UCSD-AML1 (cell line): ENCODE results near the gene KEAP1.

Source experiments
- DNase-seq: peaks from one replicate; lab custom pipeline; 2025; ENCODE audit not compliant: unreplicated experiment; lab: John Stamatoyannopoulos, UW

KEAP1 gene

DNA sequence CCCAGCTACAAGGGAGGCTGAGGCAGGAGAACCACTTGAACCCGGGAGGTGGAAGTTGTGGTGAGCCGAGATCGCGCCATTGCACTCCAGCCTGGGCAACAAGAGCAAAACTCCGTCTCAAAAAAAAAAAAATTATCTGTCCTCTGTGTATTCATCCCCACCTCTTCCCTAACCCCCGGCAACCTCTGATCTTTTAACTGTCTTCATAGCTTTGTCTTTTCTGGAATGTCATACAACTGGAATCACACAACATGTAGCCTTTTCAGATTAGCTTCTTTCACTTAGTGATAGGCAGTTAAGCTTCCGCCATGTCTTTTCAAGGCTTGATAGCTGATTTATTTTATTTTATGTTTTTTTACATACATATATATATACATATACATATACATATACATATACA is 22.5 kb upstream of the KEAP1 start:
- DNase-seq, result no peak

DNA sequence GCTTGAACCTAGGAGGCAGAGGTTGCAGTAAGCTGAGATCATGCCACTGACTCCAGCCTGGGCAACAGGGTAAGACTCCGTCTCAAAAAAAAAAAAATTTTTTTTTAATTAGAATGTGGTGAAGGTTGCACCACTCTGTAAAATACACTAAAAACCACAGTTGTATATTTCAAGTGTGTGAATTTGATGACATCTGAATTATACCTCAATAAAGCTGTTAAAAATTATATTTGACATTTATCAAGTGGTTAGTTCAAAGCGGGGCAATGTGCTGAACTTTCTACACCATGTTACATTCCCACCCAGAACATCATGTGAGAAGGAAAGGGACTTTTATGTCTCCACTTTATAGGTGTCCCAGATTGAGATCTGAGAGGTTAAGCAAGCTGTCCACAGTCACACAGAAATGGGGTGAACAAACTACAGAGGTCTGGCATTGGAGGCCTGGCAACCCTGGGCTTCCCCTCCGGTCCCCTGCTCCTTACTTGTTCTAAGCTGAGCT is 20.0 kb upstream of the KEAP1 start:
- no peak for DNase-seq

DNA sequence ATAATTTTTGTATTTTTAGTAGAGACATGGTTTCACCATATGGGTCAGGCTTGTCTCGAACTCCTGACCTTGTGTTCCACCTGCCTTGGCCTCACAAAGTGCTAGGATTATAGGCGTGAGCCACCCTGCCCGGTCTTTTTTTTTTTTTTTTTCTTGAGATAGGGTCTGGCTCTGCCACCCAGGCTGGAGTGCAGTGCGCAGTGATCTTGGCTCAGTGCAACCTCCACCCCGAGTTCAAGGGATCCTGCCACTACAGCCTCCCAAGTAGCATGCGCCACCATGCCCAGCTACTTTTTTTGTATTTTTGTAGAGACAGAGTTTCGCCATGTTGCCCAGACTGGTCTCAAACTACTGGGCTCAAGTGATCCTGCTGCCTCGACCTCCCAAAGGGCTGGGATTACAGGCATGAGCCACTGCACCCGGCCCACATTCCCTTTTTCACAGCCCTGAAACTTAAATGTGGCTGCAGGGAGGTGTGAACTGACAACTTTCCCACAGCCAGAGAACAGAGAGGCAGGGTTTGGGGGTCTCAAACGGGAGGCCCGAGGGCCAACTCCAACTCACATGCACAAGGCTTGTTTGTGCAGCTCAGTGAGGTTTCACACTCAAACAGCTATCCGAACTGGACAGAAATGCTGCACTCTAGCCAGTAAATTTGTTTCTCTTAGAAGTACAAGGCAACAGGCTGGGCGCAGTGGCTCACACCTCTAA is 18.5 kb upstream of the KEAP1 start:
- DNase-seq, result no peak

DNA sequence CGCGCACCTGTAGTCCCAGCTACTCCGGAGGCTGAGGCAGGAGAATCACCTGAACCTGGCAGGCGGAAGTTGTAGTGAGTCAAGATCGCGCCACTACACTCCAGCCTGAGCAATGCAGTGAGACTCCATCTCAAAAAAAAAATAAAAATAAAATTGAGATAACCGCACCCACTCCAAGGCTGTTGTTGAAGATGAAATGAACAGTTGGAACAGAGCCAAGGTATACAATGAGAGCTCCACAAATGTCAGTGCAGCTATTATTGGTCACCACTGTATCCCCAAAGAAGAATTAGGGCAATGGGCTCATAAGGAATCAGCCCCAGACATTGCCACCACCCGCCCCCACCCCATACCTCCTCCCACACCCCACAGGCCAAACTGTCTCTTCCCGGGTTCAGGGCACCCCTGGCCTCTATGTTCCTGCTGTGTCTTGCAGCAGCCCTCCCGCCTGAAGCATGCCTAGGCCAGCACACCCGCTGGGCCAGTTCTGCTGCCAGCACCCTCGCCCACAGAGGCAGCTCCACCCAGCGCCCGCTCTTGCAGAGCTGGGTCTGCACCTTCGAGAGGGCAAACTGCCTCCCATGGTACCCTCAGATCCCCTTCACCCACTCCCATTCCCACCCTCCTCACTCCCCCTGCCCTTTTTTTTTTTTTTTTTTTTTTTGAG is 17.6 kb upstream of the KEAP1 start:
- no peak for DNase-seq

DNA sequence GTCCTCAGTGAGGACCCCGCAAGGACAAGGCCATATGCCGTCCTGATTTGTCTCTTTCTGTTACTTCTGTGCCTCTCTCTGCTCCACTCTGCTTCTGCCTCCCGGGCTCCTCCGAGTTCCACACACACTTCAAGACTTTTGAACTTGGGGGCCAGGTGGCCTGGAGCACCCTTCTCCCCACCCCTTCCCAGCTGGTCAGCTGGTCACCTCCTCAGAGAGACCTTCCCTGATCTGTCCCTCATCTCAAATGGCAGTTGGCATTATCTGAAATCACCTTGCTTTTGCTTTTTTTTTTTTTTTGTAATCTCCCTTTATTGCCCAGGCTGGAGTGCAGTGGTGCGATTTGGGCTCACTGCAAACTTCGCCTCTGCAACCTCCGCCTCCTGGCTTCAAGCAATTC is 16.3 kb upstream of the KEAP1 start:
- no peak for DNase-seq

DNA sequence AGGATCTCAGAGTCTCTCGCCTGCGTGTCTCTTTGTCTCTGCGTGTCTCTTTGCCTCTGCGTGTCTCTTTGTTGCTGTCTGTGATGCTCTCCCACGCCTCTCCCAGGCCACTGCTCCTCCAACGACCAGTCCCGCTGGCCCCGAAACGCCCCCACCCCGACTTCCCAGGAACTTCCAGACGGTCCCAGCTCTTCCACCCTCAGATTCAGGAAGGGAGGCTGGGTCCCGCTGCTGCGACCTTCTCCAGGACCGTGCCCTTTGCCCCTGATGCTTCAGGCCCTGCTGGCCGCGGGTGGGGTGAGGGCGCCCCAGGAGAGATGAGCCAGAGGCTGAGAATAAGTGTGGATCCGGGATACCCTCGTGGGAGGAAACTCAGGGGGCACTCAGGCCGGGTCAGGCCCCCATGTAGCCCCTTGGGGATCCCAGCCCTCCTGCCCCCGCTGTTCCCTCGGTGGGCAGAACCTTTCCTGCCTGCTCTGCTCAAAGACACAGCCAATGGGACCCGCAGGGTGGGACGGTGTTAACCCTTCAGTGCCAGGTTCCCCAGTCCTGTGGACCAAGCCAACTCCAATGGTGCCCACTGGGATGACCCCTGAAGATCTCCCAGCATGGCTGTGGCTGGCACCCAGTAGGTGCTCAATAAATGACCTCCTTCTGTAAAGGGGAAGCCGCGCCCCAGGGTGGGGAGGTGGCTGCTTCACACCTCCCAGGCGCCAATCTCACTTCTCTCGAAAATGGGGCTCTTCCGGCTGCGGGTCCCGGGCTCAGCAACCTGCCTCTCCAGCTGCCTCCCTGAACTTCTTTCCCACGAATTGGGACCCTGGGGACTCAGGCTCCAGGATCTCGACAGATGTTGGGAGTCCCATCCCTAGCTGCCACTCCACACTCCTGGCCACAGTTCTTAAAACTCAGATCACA is 15.5 kb upstream of the KEAP1 start:
- no peak for DNase-seq

DNA sequence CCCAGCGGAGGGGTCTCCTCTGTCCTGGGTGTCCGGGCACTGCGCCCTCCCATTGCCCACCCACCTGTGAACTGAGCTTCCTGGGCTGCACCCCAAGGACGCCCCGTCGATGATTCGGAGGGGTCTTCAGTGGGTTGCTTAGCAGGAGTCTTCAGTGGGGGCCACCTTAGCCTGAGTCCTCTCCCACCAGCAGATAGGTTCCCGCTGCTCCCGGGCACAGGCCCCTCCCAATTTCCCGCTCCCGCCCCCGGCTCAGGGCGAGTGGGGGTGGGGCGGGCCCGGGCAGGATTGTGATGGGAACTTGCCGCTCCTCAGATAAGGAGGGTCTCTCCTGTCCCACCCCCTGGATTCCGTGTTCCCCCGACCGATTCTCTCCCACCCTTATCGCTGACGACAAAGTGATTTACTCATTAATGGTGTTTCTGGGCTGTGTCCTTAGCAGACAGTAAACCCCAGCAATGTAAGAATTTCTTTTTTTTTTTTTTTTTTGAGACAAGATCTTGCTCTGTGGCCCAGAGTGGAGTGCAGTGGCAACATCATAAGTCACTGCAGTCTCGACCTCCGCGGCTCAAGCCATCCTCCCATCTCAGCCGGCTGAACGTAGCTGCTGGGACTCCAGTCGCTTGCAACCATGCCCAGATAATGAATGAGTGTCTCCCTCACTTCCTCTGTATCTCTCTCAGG is 14.7 kb upstream of the KEAP1 start:
- no peak for DNase-seq

DNA sequence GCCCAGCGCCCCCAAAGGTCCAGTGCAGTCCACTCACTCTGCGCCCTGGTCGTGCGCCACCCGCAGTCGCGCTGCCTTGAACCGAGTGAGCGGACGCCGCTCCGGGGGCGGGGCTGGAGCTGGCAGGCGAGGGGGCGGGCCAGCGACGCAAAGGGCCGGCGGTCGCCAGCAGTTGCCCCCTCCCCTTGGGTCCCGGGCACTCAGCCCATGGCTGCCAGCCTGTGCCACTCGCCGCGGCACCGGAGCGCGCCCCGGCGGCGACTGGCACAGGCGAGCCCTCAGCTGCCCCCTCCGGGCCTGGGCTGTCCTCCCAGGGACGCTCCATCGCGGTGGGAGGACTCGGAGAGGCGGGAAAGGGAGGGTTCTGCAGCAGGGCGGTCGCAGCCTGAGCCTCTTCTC is 14.2 kb upstream of the KEAP1 start, which contains the start of gene S1PR5:
S1PR5 (minus strand) TSS at position 87 of the 399 bp plus-strand sequence. CDS start 2,436 bp downstream, outside the sequence.
- no peak for DNase-seq

DNA sequence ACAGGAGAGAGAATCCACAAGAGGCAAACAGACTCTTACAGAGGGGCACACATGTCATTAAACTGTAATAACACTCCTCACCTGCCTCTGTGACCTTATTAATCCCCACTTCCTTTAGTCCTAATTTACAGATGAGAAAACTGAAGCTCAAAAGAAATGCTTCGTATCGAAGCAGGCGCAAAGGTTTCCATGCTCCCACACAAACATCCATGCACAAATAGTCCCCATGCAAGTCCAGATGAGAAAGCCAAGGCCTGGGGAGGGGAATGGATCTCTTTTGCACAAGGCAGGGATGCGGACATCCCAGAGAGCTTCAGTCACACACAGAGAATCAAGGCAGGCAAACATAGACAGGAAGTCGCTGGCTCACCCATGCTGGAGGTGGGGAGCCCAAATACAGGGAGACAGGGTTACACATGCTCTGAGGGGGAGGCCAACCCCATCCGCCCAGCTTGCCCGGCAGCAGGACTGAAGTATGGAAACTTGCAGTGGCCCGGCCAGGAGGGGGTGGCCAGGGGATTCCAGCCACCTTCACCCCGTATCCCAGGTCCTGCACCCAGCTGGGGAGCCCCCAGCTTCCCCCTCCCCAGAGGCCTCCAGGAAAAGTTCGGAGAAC is 13.6 kb upstream of the KEAP1 start:
- no peak for DNase-seq

DNA sequence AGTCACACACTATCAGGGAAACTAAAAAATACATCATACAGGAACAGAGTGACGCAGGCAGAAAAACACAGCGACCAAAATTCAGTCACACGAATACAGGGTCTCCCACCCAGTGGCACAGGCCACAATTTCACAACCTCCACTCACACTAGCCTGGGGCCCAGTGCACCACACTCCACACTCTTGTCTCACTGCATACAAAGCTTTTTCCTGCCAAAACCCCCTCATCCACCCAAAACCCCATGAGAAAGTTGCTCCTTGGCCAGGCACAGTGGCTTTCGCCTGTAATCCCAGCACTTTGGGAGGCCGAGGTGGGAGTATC is 12.9 kb upstream of the KEAP1 start:
- DNase-seq, result no peak

DNA sequence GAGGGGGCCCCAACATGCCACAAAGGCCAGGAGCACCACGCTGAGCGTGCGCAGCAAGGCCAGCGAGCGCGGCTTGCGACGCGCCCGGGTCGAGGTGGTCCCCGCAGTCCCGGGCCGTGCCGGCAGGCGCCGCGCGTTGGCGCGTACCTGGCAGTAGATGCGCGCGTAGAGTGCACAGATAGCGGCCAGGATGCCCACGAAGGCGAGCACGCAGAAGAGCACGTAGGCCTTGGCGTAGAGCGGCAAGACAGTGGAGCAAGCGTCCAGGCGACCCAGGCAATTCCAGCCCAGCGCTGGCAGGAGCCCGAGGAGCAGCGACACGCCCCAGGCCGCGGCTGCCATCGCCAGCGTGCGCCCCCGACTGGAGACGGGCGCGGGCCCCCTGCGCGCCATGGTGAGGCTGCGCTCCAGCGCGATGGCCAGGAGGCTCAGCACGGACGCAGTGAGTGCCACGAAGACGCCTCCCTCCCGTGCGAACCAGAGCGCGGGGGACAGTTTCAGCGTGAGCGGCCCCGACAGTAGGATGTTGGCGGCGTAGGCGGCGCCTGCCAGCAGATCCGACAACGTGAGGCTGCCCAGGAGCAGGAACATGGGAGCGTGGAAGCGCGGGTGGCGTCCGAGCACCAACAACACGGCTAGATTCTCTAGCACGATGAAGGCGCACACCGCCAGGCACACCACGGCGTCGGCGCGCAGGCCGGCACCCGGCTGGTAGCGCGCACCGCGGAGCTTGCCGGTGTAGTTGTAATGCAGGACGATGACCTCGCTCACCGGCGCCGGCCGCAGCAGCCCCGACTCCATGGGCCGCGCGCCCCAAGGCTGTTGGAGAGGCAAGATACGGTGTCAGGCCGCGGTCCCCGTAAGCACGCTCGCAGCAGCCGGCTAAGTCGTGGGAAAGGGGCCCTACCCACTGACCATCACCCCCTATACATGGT is 11.3 kb upstream of the KEAP1 start:
- DNase-seq, result no peak

DNA sequence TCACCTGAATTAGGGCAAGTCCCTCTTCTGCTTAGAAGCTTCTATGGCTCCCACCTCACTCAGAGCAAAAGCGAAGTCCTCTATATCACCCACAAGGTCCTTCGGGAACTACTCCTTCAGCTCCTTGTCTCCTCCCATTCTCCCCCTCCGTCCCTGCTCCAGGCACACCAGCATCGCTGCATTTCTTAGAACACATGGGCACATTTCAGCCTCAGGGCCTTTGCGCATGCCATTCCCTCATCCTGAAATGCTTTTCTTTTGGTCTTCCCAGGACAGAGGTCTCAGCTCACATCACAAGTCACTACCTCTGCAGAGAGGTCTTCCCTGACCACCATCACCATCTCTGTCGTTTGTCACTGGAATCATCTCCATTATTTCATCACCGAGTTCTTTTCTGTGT is 10.1 kb upstream of the KEAP1 start:
- DNase-seq, result no peak

DNA sequence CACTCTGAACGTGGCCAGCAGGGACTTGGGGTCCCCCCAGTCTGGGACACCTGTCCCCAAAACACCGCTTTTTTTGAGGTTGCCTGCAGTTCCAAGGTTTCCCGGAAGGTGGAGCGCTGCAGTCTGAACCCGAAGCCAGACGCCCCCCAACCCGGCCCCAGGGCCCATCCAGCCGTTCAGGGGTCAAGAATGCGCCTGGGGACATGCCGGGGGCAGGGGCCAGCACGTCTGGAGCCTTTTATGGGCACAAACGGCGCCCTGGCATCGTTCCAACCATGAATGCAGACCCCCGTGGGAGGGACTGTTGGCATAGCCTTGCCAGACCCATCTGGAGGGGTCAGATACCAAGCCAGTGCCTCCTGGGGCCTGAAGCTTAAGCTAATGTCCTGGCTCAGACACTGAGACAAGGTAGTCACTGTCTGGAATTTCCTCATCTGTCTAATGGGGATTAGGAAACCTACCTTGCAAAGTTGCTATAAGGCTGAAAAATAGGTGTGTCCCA is 7.2 kb upstream of the KEAP1 start:
- peak; percentile 38 for DNase-seq

DNA sequence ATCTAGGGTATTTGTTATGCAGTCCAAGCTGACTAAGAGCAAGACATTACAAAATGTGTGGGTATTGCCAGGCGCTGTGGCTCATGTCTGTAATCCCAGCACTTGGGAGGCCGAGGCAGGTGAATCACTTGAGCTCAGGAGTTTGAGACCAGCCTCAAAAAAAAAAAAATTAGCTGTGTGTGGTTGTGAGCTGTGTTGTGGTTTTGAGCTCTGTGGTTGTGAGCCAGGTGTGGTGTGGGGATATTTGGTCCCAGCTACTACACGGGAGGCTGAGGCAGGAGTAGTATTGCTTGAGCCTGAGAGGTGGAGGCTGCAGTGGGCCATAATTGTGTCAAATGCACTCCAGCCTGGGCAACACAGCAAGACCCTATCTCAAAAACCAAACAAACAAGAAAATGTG is 5.6 kb upstream of the KEAP1 start:
- no peak for DNase-seq

DNA sequence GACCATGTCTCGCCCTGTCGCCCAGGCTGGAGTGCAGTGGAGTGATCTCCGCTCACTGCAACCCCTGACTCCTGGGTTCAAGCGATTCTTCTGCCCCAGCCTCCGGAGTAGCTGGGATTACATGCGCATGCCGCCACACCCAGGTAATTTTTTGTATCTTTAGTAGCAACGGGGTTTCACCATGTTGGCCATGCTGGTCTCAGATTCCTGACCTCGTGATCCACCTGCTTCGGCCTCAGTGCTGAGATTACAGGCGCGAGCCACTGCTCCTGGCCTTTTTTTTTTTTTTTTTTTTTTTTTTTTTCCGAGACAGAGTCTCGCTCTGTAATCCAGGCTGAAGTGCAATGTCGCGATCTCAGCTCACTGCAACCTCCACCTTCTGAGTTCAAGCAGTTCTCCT is 4.9 kb upstream of the KEAP1 start:
- DNase-seq, result no peak

DNA sequence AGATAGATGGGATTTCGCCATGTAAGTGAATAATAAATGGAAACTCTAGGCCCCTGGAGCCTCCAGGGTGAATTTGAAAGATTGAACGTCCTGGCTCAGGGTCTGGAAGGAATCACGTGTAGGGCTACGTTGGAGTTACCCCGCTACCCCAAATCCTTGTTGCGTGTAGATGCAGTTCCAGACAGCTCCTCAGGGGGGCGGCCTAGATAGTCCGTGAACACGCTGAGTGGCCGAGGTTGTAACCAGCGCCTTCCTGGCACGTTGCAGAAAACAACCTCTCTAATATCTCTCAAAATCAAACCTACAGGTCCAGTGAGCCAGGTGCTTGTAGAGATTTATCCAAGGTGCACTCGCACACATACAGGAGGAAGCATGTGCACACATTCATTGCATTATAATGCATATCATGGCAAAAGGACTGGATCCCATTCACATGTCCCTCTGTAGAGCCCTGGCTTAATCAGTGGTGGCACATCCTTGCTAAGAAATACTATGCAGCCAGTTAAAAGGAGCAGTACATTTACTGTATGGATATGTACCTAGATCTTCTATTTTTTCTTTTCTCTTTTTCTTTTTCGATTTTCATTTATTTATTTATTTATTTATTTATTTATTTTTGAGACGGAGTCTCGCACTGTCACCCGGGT is 2.5 kb upstream of the KEAP1 start:
- peak; percentile 77 for DNase-seq

DNA sequence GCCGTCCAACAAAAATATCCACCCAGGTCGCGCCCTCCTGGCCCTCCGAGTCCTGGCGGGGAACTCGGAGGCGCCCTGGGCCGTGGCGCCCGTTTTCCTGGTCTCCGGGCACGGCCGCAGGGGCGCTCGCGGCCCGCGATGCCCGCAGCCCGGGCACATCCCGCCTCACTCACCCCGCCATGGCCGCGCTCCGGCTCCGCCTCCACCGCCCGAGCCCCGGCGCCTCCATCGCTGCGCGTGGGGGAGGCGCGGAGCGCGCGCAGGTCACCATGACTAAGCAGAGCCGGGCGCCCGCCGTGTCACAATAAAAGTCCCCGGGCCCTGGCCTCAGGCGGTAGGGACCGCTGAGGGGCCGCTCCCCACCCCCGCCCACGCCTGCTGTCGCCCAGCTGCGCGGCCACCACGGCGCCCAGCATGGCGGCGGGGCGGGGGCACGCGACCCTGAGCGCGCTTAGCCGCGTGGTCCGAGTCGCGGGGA is 593 bp downstream of the KEAP1 start:
- peak; percentile 96 for DNase-seq

DNA sequence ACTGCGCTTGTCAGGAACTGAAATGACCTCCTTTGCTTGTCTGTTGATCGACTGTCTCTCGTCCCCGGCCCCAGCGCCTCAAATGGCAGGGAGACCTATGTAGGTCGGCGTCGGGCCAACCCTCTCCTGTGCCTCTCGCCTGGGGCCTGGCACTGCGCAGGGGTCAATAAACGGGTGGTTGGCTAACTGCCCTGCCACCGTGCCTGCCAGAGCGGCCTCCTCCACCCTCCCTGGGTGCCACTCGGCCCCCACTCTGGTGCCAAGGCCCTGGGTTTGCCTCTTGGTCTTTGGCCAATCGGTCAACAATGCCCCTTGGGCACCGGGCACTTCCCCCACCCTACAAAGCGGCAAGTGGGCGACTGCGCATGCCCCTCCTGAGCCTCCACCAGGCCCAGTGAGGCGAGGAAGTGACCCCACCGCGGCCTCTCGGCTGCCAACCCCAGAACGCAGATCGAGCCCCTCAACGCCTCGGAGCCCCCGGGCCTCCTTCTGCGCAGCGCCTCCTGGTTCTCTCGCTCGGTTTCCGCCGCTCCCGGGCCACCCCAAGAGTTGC is 1.1 kb downstream of the KEAP1 start:
- peak; percentile 64 for DNase-seq

DNA sequence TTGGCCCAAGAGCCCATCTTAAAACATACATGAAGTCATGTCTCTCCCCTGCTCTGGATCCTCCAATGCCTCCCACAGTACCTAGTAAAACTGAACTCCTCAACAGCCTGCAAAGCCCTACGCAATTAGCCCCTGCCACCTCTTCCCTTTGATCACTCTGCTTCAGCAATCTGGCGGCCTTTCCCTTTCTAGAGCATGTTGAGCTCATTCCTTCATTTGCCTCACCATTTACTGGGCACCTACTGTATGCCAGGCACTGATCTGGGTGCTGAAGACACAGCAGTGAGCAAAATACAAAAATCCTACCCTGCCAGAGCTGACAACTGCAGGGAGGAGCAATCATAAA is 2.9 kb downstream of the KEAP1 start:
- DNase-seq, result no peak
